ENCODE measurements around the gene MB21D2.
"Not testable (repeated sequence)": the region's sequence is repeated elsewhere in the genome, so short reads cannot be mapped to it uniquely, and the experiment has no call there.

The MB21D2 gene, protein sequence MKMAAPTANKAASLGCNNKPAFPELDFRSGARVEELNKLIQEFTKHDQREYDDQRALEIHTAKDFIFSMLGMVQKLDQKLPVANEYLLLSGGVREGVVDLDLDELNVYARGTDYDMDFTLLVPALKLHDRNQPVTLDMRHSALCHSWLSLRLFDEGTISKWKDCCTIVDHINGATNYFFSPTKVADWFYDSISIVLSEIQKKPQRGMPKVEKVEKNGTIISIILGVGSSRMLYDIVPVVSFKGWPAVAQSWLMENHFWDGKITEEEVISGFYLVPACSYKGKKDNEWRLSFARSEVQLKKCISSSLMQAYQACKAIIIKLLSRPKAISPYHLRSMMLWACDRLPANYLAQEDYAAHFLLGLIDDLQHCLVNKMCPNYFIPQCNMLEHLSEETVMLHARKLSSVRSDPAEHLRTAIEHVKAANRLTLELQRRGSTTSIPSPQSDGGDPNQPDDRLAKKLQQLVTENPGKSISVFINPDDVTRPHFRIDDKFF

GRCh38 chr3:192917404-192918274 lies at the start of gene MB21D2:
Gene MB21D2 (minus strand): TSS chr3:192917856. CDS start chr3:192917840, 16 bp downstream.
- H3K4me1 ChIP-seq (ENCODE audit: insufficient read depth, low read length) = peaks cover 22% of the 10 kb centered on the region
- no peaks in the 10 kb centered on the region for H3K9me3 ChIP-seq (ENCODE audit: low read length)
- H3K27me3 ChIP-seq (ENCODE audit: control insufficient read depth in 1 of 2, insufficient read depth in 2 of 2, low read length in 2 of 2) = no peaks in the 10 kb centered on the region
- H3K27ac ChIP-seq (ENCODE audit: low read depth, low read length) = peak within 1 kb of the TSS; percentile 95
- H3K9ac ChIP-seq (ENCODE audit: low read length) = peak within 1 kb of the TSS; percentile 59
- H3K4me3 ChIP-seq (ENCODE audit: low read depth in 1 of 2, low read length in 2 of 2) = peak within 1 kb of the TSS; percentile 89 to 90
- no peaks in the 10 kb centered on the region for H3K36me3 ChIP-seq (ENCODE audit: insufficient read depth, low read length)

DNA sequence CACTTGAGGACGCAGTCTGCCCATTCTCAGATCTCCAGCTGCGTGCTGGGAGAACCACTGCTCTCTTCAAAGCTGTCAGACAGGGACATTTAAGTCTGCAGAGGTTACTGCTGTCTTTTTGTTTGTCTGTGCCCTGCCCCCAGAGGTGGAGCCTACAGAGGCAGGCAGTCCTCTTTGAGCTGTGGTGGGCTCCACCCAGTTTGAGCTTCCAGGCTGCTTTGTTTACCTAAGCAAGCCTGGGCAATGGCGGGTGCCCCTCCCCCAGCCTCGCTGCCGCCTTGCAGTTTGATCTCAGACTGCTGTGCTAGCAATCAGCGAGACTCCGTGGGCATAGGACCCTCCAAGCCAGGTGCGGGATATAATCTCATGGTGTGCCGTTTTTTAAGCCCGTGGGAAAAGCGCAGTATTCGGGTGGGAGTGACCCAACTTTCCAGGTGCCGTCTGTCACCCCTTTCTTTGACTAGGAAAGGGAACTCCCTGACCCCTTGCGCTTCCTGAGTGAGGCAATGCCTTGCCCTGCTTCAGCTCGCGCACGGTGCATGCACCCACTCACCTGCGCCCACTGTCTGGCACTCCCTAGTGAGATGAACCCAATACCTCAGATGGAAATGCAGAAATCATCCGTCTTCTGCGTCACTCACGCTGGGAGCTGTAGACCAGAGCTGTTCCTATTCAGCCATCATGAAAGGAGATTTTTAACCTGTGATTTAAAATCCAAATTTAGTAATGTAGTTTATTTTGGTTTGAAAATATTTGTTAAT lies 47.5 kb upstream of the MB21D2 start:
- not testable (repeated sequence) for H3K27ac ChIP-seq (ENCODE audit: low read depth, low read length); H3K9ac ChIP-seq (ENCODE audit: low read length); H3K36me3 ChIP-seq (ENCODE audit: insufficient read depth, low read length); H3K9me3 ChIP-seq (ENCODE audit: low read length); H3K27me3 ChIP-seq (ENCODE audit: control insufficient read depth in 1 of 2, insufficient read depth in 2 of 2, low read length in 2 of 2); H3K4me1 ChIP-seq (ENCODE audit: insufficient read depth, low read length); H3K4me3 ChIP-seq (ENCODE audit: low read depth in 1 of 2, low read length in 2 of 2)

DNA sequence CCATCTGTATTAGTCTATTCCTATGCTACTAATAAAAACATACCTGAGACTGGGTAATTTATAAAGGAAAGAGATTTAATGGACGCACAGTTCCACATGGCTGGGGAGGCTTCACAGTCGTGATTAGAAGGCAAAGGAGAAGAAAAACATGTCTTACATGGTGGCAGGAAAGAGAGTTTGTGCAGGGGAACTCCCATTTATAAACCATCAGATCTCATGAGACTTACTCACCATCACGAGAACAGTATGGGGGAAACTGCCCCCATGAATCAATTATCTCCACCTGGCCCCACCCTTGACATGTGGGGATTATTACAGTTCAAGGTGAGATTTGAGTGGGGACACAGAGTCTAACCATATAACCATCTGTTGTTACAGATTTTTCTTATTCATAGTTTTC lies 42.1 kb upstream of the MB21D2 start:
- Histone ChIP-seq H3K36me3 (ENCODE audit: insufficient read depth, low read length) (no peaks in the 10 kb centered on the region), H3K9me3 (ENCODE audit: low read length) (no peaks in the 10 kb centered on the region)

DNA sequence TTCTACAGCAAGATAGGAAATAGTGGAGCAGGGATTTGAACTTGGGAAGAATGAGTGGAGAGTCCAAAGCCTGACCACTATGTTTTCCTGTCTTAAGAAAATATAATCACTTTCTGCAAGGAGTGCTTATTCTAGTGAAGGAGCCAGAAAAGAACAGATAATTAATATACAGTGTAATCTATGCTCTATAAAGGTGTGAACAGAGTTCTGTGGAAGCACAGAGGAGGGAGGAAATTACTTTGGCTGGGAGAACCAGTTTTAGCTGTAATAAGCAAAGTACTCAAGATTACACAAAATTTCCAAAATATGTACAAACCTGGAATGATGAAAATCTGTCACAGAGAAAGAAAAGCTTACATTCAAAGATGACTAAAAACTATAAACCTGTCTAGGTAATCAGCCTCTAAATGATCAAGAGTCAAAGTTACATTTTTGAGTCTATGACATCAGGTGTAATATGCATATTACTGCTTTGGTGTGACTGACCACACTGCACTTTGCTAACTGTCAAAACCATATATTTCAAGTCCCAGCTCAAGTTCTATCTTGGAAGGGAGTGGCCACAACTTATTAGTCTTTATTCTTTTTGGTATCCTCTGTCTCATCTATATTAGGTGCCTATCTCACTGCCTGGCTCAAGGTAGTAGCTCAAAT lies 40.7 kb upstream of the MB21D2 start:
- H3K27ac ChIP-seq (ENCODE audit: low read depth, low read length) = no peak overlapping the region

More for the DNA sequence above, 42.1 kb upstream of the MB21D2 start:
- H3K27me3 ChIP-seq (ENCODE audit: control insufficient read depth in 1 of 2, insufficient read depth in 2 of 2, low read length in 2 of 2) = no peaks in the 10 kb centered on the region
- H3K4me3 ChIP-seq (ENCODE audit: low read depth in 1 of 2, low read length in 2 of 2) = no peak overlapping the region
- no peaks in the 10 kb centered on the region for H3K4me1 ChIP-seq (ENCODE audit: insufficient read depth, low read length)
- H3K9ac ChIP-seq (ENCODE audit: low read length) = no peak overlapping the region
- H3K27ac ChIP-seq (ENCODE audit: low read depth, low read length) = no peak overlapping the region

DNA sequence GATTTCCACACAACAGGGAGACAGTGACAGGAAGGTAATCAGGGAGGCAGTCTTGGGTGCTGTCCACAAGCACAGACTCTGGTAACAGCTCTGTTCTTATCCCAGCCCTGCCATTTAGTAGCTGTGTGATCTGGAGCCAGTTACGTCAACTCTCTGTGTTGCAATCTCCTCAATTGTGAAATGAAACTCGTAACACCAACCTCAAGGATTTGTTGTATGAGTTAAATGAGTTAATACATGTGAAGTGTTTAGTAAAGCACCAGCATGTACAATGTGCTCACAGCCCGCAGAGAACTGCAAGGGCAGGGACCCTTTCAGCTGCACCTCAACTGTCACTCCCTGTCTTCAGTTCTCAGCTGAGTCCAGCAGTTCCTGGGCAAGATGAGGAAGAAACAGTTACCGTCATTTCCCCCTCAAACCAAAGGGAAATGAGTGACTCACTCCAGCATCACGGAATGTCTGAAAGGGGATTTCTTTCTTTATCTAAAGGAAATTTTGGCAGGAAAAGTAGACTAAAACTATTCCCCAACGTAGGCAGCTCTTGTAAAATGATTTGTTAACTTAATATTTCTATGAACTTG lies 39.9 kb upstream of the MB21D2 start:
- Histone ChIP-seq H3K9ac (ENCODE audit: low read length) (no peak overlapping the region), H3K9me3 (ENCODE audit: low read length) (no peaks in the 10 kb centered on the region), H3K36me3 (ENCODE audit: insufficient read depth, low read length) (no peaks in the 10 kb centered on the region), H3K4me1 (ENCODE audit: insufficient read depth, low read length) (no peaks in the 10 kb centered on the region), H3K27me3 (ENCODE audit: control insufficient read depth in 1 of 2, insufficient read depth in 2 of 2, low read length in 2 of 2) (no peaks in the 10 kb centered on the region), H3K4me3 (ENCODE audit: low read depth in 1 of 2, low read length in 2 of 2) (no peak overlapping the region), H3K27ac (ENCODE audit: low read depth, low read length) (no peak overlapping the region)

More for the DNA sequence above, 40.7 kb upstream of the MB21D2 start:
- Histone ChIP-seq H3K27me3 (ENCODE audit: control insufficient read depth in 1 of 2, insufficient read depth in 2 of 2, low read length in 2 of 2) (no peaks in the 10 kb centered on the region), H3K4me3 (ENCODE audit: low read depth in 1 of 2, low read length in 2 of 2) (no peak overlapping the region), H3K9ac (ENCODE audit: low read length) (no peak overlapping the region), H3K4me1 (ENCODE audit: insufficient read depth, low read length) (no peaks in the 10 kb centered on the region), H3K9me3 (ENCODE audit: low read length) (no peaks in the 10 kb centered on the region), H3K36me3 (ENCODE audit: insufficient read depth, low read length) (no peaks in the 10 kb centered on the region)

- no peaks in the 10 kb centered on the region for H3K9me3 ChIP-seq (ENCODE audit: low read length)
Measured at GRCh38 chr3:192953926-192954325, 36.3 kb upstream of the MB21D2 start.

GRCh38 chr3:192947421-192947820 lies 29.8 kb upstream of the MB21D2 start:
- Histone ChIP-seq H3K27ac (ENCODE audit: low read depth, low read length) (no peak overlapping the region), H3K9me3 (ENCODE audit: low read length) (no peaks in the 10 kb centered on the region), H3K4me3 (ENCODE audit: low read depth in 1 of 2, low read length in 2 of 2) (no peak overlapping the region), H3K4me1 (ENCODE audit: insufficient read depth, low read length) (no peaks in the 10 kb centered on the region), H3K27me3 (ENCODE audit: control insufficient read depth in 1 of 2, insufficient read depth in 2 of 2, low read length in 2 of 2) (no peaks in the 10 kb centered on the region), H3K36me3 (ENCODE audit: insufficient read depth, low read length) (no peaks in the 10 kb centered on the region), H3K9ac (ENCODE audit: low read length) (no peak overlapping the region)

More at GRCh38 chr3:192953926-192954325, 36.3 kb upstream of the MB21D2 start:
- no peaks in the 10 kb centered on the region for H3K36me3 ChIP-seq (ENCODE audit: insufficient read depth, low read length)
- no peak overlapping the region for H3K9ac ChIP-seq (ENCODE audit: low read length)
- H3K4me1 ChIP-seq (ENCODE audit: insufficient read depth, low read length) = no peaks in the 10 kb centered on the region
- H3K27me3 ChIP-seq (ENCODE audit: control insufficient read depth in 1 of 2, insufficient read depth in 2 of 2, low read length in 2 of 2) = no peaks in the 10 kb centered on the region
- H3K4me3 ChIP-seq (ENCODE audit: low read depth in 1 of 2, low read length in 2 of 2) = no peak overlapping the region
- H3K27ac ChIP-seq (ENCODE audit: low read depth, low read length) = no peak overlapping the region

- Histone ChIP-seq H3K9ac (ENCODE audit: low read length) (no peak overlapping the region), H3K4me3 (ENCODE audit: low read depth in 1 of 2, low read length in 2 of 2) (no peak overlapping the region), H3K4me1 (ENCODE audit: insufficient read depth, low read length) (no peaks in the 10 kb centered on the region), H3K27me3 (ENCODE audit: control insufficient read depth in 1 of 2, insufficient read depth in 2 of 2, low read length in 2 of 2) (no peaks in the 10 kb centered on the region), H3K27ac (ENCODE audit: low read depth, low read length) (no peak overlapping the region), H3K36me3 (ENCODE audit: insufficient read depth, low read length) (no peaks in the 10 kb centered on the region), H3K9me3 (ENCODE audit: low read length) (no peaks in the 10 kb centered on the region)
Measured at GRCh38 chr3:192943393-192943792, 25.7 kb upstream of the MB21D2 start.

DNA sequence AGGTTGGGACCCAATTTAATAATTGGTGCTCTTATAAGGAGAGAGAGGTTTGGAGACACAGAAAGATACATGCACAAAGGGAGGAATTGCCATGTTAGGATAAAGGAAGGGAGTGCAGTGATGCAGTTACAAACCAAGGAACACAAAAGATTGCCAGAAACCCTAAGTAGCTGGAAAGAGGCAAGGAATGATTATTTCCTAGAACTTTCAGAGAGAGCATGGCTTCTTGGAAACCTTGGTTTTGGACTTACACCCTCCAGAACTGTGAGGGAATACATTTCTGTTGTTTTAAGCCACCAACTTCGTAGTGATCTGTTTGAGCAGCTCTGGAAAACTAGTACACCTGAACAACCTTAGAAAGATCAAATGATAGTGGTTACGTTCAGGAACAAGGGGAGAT lies 25.0 kb upstream of the MB21D2 start:
- no peak overlapping the region for H3K9ac ChIP-seq (ENCODE audit: low read length)
- no peak overlapping the region for H3K27ac ChIP-seq (ENCODE audit: low read depth, low read length)

GRCh38 chr3:192940129-192940528 lies 22.5 kb upstream of the MB21D2 start:
- H3K27me3 ChIP-seq (ENCODE audit: control insufficient read depth in 1 of 2, insufficient read depth in 2 of 2, low read length in 2 of 2) = no peaks in the 10 kb centered on the region
- no peaks in the 10 kb centered on the region for H3K36me3 ChIP-seq (ENCODE audit: insufficient read depth, low read length)
- H3K9ac ChIP-seq (ENCODE audit: low read length) = no peak overlapping the region
- no peaks in the 10 kb centered on the region for H3K9me3 ChIP-seq (ENCODE audit: low read length)
- no peaks in the 10 kb centered on the region for H3K4me1 ChIP-seq (ENCODE audit: insufficient read depth, low read length)
- H3K27ac ChIP-seq (ENCODE audit: low read depth, low read length) = no peak overlapping the region
- H3K4me3 ChIP-seq (ENCODE audit: low read depth in 1 of 2, low read length in 2 of 2) = no peak overlapping the region

More for the DNA sequence above, 25.0 kb upstream of the MB21D2 start:
- Histone ChIP-seq H3K27me3 (ENCODE audit: control insufficient read depth in 1 of 2, insufficient read depth in 2 of 2, low read length in 2 of 2) (no peaks in the 10 kb centered on the region), H3K4me1 (ENCODE audit: insufficient read depth, low read length) (no peaks in the 10 kb centered on the region), H3K4me3 (ENCODE audit: low read depth in 1 of 2, low read length in 2 of 2) (no peak overlapping the region), H3K36me3 (ENCODE audit: insufficient read depth, low read length) (no peaks in the 10 kb centered on the region), H3K9me3 (ENCODE audit: low read length) (no peaks in the 10 kb centered on the region)

Data from muscle layer of colon (tissue), 2 donors.